ENCODE data around the gene ZNF280D. TPM values are rescaled to one million over a fixed set of nuclear protein-coding genes. Genes with fewer than 3 reads are reported as not detected.

The ZNF280D gene
- total and polyA plus RNA-seq, 3 donors from 2014 or later = 12.6 to 50.2 (median 48.6) TPM

DNA sequence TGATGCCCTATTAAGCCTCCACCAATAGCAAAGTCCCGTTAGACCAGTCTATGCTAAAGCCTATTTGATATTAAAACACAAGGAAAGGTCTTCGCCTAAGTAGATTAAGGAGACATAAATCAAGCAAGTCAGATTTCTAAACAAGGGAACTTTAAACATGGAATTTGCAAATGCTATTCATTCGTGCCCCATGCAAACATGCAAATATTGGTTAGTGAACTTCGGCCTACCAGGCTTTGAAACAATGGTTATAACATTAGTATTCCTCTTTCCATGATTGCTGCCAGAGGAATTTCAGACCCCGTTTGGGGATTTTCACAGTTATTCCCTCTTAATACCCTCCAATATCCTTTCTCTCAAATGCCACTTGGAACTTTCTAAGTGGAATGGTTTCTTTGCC is 36.9 kb upstream of the ZNF280D start:
- H3K27me3 ChIP-seq = no peaks in the 10 kb centered on the region
- 89 to 90% methylated on average over 5 of the region's 5 CpGs for WGBS, 2 donors
- H3K36me3 ChIP-seq (ENCODE audit: low read depth, missing control alignments) = no peaks in the 10 kb centered on the region
- H3K4me1 ChIP-seq = no peaks in the 10 kb centered on the region
- intact Hi-C loops (cut with DNase I; ENCODE audit: low total_unique reads) = no loop called here
- H3K9me3 ChIP-seq = no peaks in the 10 kb centered on the region
- no peak overlapping the region for H3K27ac ChIP-seq
- no peak overlapping the region for H3K4me3 ChIP-seq
- TF ChIP-seq, protein P1, sequence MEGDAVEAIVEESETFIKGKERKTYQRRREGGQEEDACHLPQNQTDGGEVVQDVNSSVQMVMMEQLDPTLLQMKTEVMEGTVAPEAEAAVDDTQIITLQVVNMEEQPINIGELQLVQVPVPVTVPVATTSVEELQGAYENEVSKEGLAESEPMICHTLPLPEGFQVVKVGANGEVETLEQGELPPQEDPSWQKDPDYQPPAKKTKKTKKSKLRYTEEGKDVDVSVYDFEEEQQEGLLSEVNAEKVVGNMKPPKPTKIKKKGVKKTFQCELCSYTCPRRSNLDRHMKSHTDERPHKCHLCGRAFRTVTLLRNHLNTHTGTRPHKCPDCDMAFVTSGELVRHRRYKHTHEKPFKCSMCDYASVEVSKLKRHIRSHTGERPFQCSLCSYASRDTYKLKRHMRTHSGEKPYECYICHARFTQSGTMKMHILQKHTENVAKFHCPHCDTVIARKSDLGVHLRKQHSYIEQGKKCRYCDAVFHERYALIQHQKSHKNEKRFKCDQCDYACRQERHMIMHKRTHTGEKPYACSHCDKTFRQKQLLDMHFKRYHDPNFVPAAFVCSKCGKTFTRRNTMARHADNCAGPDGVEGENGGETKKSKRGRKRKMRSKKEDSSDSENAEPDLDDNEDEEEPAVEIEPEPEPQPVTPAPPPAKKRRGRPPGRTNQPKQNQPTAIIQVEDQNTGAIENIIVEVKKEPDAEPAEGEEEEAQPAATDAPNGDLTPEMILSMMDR (IDR thresholded peaks at IDR 0.05) = no peak
- no peak for TF ChIP-seq POLR2A (IDR thresholded peaks at IDR 0.05)
- DNase-seq = no peak

DNA sequence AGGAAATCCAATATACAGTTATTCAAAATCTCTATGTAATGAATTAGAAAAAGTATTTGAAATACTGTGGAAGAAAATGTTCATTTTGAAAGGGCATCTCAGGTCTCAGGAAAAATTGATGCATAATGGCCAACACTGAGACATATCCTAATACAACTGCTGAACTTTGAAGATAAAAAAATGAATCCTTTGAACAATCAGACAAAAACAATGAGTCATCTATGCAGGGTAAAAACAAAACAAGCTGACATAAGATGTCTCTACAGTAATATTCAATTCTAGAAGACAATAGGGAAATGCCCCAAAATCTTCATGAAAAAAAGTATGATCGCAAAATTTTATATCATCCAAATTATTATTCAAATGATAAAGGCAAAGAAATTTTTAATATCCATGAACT is 34.0 kb upstream of the ZNF280D start:
- H3K4me3 ChIP-seq = no peak overlapping the region
- no peaks in the 10 kb centered on the region for H3K36me3 ChIP-seq (ENCODE audit: low read depth, missing control alignments)
- WGBS, 2 donors = 100% methylated on average over 1 of the region's 1 CpG
- H3K4me1 ChIP-seq = no peaks in the 10 kb centered on the region
- TF ChIP-seq, protein P1 (IDR thresholded peaks at IDR 0.05) = no peak
- no peak for TF ChIP-seq POLR2A (IDR thresholded peaks at IDR 0.05)
- no peaks in the 10 kb centered on the region for H3K9me3 ChIP-seq
- no peaks in the 10 kb centered on the region for H3K27me3 ChIP-seq
- intact Hi-C loops (cut with DNase I; ENCODE audit: low total_unique reads) = no loop called here
- no peak overlapping the region for H3K27ac ChIP-seq
- no peak for DNase-seq

DNA sequence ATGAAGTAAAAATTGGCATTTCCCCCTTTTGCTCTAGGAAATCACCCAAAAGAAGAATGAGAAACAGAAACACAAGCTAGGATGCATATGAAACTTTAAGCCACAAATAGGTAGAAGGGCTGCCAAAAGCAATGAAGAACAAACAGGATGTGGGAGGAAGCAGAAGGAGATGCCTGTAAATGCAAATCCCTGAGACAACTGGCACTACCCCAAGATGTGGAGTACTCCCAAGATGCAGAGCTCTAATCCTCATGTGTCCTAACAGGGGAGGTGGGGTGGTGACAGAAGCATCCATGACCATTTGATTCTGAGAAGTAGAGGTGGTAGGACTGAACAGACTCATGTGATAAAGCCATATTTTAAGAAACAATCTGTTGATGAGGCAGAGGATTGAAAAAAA is 31.9 kb upstream of the ZNF280D start:
- Histone ChIP-seq H3K4me3 (no peak overlapping the region), H3K27ac (no peak overlapping the region), H3K4me1 (no peaks in the 10 kb centered on the region), H3K36me3 (ENCODE audit: low read depth, missing control alignments) (no peaks in the 10 kb centered on the region), H3K27me3 (no peaks in the 10 kb centered on the region), H3K9me3 (no peaks in the 10 kb centered on the region)
- DNase-seq = no peak
- TF ChIP-seq, protein P1 (IDR thresholded peaks at IDR 0.05) = no peak
- TF ChIP-seq POLR2A (IDR thresholded peaks at IDR 0.05) = no peak
- intact Hi-C loops (cut with DNase I; ENCODE audit: low total_unique reads) = no loop called here

DNA sequence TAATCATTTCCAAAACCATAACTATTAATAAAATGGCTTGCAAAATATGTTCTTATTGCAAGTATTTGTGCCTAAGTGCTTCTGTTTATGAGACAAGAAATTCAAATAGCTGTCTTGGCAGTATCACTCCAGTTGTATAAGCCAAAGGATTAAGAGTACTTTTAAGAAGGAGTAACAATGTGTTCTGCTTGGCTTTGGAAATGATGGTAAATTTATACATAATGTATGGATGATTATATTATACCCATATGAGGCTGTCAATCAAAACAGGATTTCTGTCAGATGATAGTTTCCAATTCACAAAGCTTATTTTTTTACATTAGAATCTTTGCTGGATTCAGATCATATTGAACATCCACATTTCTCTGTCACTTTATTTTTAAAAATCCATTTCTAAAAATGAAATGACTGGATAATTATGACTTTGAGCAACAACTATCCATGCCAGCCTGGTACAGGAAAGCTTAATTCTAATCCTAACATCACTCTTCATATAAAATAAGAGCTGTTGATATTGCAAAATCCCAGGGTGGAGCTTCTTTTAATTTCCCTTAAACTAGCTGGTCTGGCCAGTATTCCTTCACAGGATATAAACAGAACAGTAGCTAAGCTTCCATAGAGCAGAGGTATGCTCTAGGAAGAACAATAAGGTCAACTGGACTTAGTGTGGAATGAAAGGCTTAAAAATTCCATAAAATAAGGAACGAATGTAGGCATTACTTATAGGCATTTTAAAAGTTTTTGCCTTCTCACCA is 30.0 kb upstream of the ZNF280D start:
- no peak overlapping the region for H3K4me3 ChIP-seq
- TF ChIP-seq, protein P1 (IDR thresholded peaks at IDR 0.05) = no peak
- TF ChIP-seq POLR2A (IDR thresholded peaks at IDR 0.05) = no peak
- no peak for DNase-seq
- H3K27me3 ChIP-seq = no peaks in the 10 kb centered on the region
- H3K36me3 ChIP-seq (ENCODE audit: low read depth, missing control alignments) = no peaks in the 10 kb centered on the region
- no peaks in the 10 kb centered on the region for H3K9me3 ChIP-seq
- WGBS, 2 donors = 66 to 76% methylated on average over 1 of the region's 1 CpG
- no peaks in the 10 kb centered on the region for H3K4me1 ChIP-seq
- H3K27ac ChIP-seq = no peak overlapping the region
- intact Hi-C loops (cut with DNase I; ENCODE audit: low total_unique reads) = no loop called here

DNA sequence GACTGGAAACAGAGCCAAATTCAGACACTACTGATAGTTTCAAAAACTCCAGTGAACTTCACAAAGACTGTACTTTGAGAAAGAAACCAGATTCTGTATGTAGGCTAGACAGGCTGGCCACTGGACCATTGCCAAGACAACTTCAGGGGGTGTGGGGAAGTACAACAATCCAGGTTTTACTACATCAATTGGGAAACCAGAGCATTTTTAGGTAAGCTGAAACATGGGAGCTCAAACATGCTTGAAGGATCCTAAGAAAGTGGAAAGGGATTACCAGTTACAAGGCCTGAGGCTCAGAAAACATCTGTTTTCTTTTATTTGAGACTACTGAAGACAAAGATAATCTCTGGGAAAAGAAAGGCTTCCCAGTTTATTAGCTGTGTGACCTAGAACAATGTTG is 26.9 kb upstream of the ZNF280D start:
- DNase-seq = no peak
- Histone ChIP-seq H3K4me1 (no peaks in the 10 kb centered on the region), H3K27ac (no peak overlapping the region)

More for the DNA sequence above, 26.9 kb upstream of the ZNF280D start:
- Histone ChIP-seq H3K4me3 (no peak overlapping the region), H3K27me3 (no peaks in the 10 kb centered on the region), H3K36me3 (ENCODE audit: low read depth, missing control alignments) (no peaks in the 10 kb centered on the region), H3K9me3 (no peaks in the 10 kb centered on the region)
- intact Hi-C loops (cut with DNase I; ENCODE audit: low total_unique reads) = no loop called here
- TF ChIP-seq, protein P1 (IDR thresholded peaks at IDR 0.05) = no peak
- TF ChIP-seq POLR2A (IDR thresholded peaks at IDR 0.05) = no peak
